Fibroblast of the aortic adventitia (primary cell): ENCODE results near the gene SLC66A2. TPM values are rescaled to one million over a fixed set of nuclear protein-coding genes. Genes with fewer than 3 reads are reported as not detected.
A peak's percentile ranks its signal among the peaks of the same experiment; 100 is the strongest.

Experiments
- DNase-seq: peaks from one replicate; pipeline ENCODE4 v3.0.0-alpha.2; 2010; ENCODE audit warnings: low read depth
- H3K4me3 ChIP-seq: 2 replicates; pipeline ENCODE4 v1.5.1; 2011; ENCODE audit warnings: low read depth, mild to moderate bottlenecking, control low read depth, low read length, moderate library complexity
- CTCF ChIP-seq: IDR thresholded peaks from 2 replicates; pipeline ENCODE4 v1.5.1; 2011; ENCODE audit warnings: mild to moderate bottlenecking, low read length, control low read depth, inconsistent platforms; ENCODE audit not compliant: insufficient read depth
- total RNA-seq: library from RNA; depleted of rRNA; stranded (reverse); fragments of >200 nt; gene quantifications from 2 replicates; pipeline ENCODE4 v1.2.3, GENCODE V29; 2012; ENCODE audit warnings: low replicate concordance

SLC66A2 gene
- total RNA-seq, 1 donor, result 15.6 TPM

- H3K4me3 ChIP-seq, result peak overlapping the region; percentile 74
- no peak for DNase-seq
- TF ChIP-seq CTCF, result no peak
Measured at GRCh38 chr18:79952456-79952995, 1.1 kb upstream of the SLC66A2 start.

- DNase-seq, result no peak
- H3K4me3 ChIP-seq, result peak overlapping the region; percentile 81
- no peak for TF ChIP-seq CTCF
Measured at GRCh38 chr18:79950515-79951341, 725 bp downstream of the SLC66A2 start.

- peak overlapping the region; percentile 81 for H3K4me3 ChIP-seq
- TF ChIP-seq CTCF, result no peak
- no peak for DNase-seq
Measured at GRCh38 chr18:79949697-79950487, 1.6 kb downstream of the SLC66A2 start.

GRCh38 chr18:79948719-79949411, 2.6 kb downstream of the SLC66A2 start:
- no peak overlapping the region for H3K4me3 ChIP-seq
- TF ChIP-seq CTCF, result no peak
- DNase-seq, result no peak

- DNase-seq, result no peak
- no peak for TF ChIP-seq CTCF
- H3K4me3 ChIP-seq, result no peak overlapping the region
Measured at GRCh38 chr18:79947881-79948610, 3.4 kb downstream of the SLC66A2 start.

GRCh38 chr18:79947054-79947755, 4.2 kb downstream of the SLC66A2 start:
- H3K4me3 ChIP-seq, result no peak overlapping the region
- TF ChIP-seq CTCF, result no peak
- peak; percentile 43 for DNase-seq
